Central memory CD8-positive, alpha-beta T cell (primary cell): ENCODE results near the gene GIN1.
"Not testable (repeated sequence)": the region's sequence is repeated elsewhere in the genome, so short reads cannot be mapped to it uniquely, and the experiment has no call there.

Source experiments
- ATAC-seq: fragments of 150-1000 bp; cut with Tn5 transposase; replicated peaks from 2 replicates; pipeline ENCODE4 v1.10.0; 2022; ENCODE audit warnings: mild to moderate bottlenecking, moderate FRiP score, moderate number of reproducible peaks; ENCODE audit not compliant: poor library complexity, severe bottlenecking; ENCODE audit errors: extremely low read depth
- DNase-seq, 2 donors: peaks; one replicate each; pipeline ENCODE4 v3.0.0; 2021; ENCODE audit warnings: low spot score in 2 of 2
- H3K27ac Mint-ChIP-seq: one replicate; pipeline ENCODE4 v1.8.0; 2022; ENCODE audit warnings: low read depth, mild to moderate bottlenecking, moderate library complexity, mixed read lengths
- H3K27me3 Mint-ChIP-seq: one replicate; pipeline ENCODE4 v1.8.0; 2022; ENCODE audit warnings: mixed read lengths
- H3K36me3 Mint-ChIP-seq: one replicate; pipeline ENCODE4 v1.8.0; 2022; ENCODE audit warnings: mild to moderate bottlenecking, moderate library complexity, mixed read lengths; ENCODE audit not compliant: insufficient read depth
- H3K4me1 Mint-ChIP-seq: one replicate; pipeline ENCODE4 v1.8.0; 2022; ENCODE audit warnings: mixed read lengths
- H3K4me3 Mint-ChIP-seq: one replicate; pipeline ENCODE4 v1.8.0; 2022; ENCODE audit warnings: mild to moderate bottlenecking, moderate library complexity, mixed read lengths
- H3K9me3 Mint-ChIP-seq: one replicate; pipeline ENCODE4 v1.8.0; 2022; ENCODE audit warnings: mixed read lengths

The GIN1 gene

DNA sequence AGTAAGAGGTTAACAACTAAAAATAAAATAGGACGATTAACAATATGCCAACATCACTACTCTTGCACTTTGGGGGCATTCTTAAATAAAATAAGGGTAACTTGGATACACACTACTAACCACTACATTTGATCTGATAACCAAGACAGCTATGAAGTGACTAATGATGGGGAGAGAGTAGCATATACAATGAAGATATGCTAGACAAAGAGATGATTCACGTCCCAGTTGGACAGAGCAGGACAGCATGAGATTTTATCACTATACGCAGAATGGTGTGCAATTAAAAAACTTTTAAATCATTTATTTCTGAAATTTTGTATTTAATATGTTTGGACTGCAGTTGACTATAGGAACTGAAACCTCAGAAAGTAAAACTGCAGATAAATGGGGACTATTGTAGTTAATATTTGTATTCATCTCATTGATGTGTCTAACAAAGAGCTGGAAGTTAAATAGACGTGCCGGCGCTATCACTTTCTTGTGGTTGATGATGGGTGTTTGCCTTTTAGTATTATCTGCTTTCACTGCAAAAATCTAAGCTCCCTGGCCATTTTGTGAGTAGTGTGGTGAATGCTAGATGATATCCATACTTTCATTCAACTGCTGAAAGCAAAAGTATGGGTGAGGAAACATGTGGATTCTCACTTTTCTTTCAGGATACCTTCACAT, 18.7 kb downstream of the GIN1 start:
- Mint-ChIP-seq H3K27ac (no peak overlapping the region), H3K4me3 (no peak overlapping the region), H3K4me1 (peaks cover 5% of the 10 kb centered on the region), H3K36me3 (peaks cover 5% of the 10 kb centered on the region), H3K27me3 (no peaks in the 10 kb centered on the region), H3K9me3 (no peaks in the 10 kb centered on the region)
- no peak for DNase-seq
- no peak for ATAC-seq

DNA sequence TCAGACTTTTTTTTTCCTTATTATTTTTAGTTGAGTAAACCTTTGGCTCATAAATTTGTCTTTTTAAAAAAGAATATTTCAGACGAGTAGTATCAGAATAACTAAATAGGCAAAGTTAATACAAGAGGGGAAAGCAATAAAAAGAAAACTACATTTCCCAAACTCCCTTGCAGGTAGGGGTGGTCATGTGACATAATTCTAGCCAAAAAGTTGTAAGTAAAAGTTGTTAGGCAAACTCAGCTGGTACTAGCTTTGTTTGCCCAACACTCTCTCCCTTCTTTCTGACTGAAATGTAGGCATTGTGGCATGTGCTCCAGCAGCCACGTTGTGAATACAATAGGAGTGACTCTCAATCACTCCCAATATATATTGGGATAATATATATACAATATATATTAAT, 20.9 kb downstream of the GIN1 start:
- H3K27me3 Mint-ChIP-seq: no peaks in the 10 kb centered on the region
- DNase-seq (no peak), ATAC-seq (no peak)
- no peak overlapping the region for H3K4me3 Mint-ChIP-seq
- H3K4me1 Mint-ChIP-seq: peaks cover 5% of the 10 kb centered on the region
- H3K27ac Mint-ChIP-seq: no peak overlapping the region
- peaks cover 6% of the 10 kb centered on the region for H3K36me3 Mint-ChIP-seq
- no peaks in the 10 kb centered on the region for H3K9me3 Mint-ChIP-seq

DNA sequence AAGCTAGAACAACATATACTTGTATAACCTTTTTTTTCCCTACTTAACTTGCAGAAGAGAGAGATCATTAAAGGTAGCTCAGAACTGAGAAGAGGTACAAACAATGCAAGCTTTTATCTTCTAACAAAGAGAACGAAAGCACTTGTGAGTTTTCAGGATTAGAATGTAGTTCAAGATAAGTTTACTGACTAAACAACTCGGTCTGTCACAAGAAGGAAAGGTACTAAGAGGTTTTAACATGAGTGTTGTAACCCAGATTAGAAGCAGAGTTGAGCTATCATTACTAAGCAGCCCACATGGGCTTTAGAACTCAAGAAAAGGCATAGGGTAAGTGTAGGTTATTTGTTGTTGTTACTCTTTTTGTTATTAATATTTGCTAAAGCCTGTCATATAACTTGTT, 25.2 kb downstream of the GIN1 start:
- no peaks in the 10 kb centered on the region for H3K4me1 Mint-ChIP-seq
- no peaks in the 10 kb centered on the region for H3K9me3 Mint-ChIP-seq
- no peak overlapping the region for H3K27ac Mint-ChIP-seq
- H3K27me3 Mint-ChIP-seq: no peaks in the 10 kb centered on the region
- peaks cover 8% of the 10 kb centered on the region for H3K36me3 Mint-ChIP-seq
- DNase-seq: no peak
- H3K4me3 Mint-ChIP-seq: no peak overlapping the region
- no peak for ATAC-seq

DNA sequence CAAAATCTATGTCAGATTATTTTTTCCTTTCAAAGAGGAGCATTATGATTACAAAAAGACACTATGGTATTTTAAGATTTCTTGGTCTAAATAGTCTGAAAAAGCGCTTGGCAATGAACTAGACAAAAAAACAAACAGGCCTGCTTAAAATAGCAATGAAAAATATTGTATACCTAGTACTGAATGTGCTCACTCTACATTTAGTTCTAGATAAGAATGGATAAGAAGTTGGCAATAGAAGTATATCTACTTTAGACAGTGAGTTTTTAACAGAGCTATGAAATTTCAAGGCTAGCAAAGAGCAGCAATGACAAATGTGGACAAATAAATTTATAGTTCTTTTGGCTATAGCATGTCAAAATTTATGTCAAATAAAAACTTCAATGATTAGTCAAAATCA, 26.2 kb downstream of the GIN1 start:
- Mint-ChIP-seq H3K9me3 (no peaks in the 10 kb centered on the region), H3K4me3 (no peak overlapping the region), H3K27me3 (no peaks in the 10 kb centered on the region), H3K4me1 (no peaks in the 10 kb centered on the region), H3K27ac (no peak overlapping the region), H3K36me3 (peaks cover 8% of the 10 kb centered on the region)
- no peak for ATAC-seq
- no peak for DNase-seq

DNA sequence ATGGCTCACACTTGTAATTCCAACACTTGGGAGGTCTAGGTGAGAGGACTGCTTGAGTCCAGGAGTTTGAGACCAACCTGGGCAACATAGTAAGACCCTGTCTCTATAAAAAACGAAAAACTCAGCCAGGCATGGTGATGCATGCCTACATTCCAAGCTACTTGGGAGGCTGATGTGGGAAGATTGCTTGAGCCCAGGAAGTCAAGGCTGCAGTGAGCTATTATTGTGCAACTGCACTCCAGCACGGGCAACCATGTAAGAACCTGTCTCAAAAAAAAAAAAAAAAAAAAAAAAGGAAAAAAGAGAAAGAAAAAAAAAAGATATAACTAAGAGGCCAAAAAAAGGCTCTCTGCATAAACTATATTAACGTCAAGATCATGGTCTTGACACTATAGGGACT, 27.3 kb downstream of the GIN1 start:
- DNase-seq (no peak), ATAC-seq (no peak)
- Mint-ChIP-seq H3K27me3 (no peaks in the 10 kb centered on the region), H3K4me1 (no peaks in the 10 kb centered on the region), H3K4me3 (no peak overlapping the region), H3K36me3 (peaks cover 8% of the 10 kb centered on the region), H3K27ac (no peak overlapping the region), H3K9me3 (no peaks in the 10 kb centered on the region)

DNA sequence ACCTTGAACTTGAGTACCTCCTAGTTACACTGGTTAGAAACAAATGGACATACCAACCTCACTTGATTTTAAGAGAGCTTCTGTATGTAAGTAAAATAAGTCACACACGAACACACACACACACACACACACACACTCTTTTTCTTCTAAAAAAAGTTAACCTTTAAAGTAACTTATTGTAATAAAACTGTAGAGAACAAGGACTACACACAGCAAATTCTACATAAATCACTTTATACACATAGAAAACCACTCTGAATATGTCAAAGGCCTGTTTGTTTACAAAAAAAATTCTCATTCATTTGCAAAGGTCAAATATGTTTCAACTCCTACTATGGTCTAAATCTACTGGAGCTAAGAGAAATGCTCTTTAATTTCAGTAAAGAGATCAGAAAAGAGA, 29.1 kb downstream of the GIN1 start:
- no peaks in the 10 kb centered on the region for H3K9me3 Mint-ChIP-seq
- no peak overlapping the region for H3K4me3 Mint-ChIP-seq

DNA sequence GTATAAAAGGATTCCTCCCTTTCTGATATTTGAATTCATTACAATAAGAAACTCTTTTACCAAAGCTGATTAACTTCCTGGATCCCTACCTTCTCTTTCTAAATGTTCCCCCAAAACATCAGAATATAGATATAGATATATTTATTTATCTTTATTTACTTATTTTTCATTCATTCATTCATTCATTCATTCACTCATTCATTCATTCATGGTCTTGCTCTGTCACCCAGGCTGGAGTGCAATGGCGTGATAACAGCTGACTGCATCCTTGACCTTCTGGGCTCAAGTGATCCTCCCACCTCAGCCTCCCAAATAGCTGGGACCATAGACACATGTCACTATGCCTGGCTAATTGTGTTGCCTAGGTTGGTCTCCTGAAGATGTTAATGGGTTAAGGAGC, 30.7 kb downstream of the GIN1 start:
- Mint-ChIP-seq H3K4me1 (no peaks in the 10 kb centered on the region), H3K9me3 (no peaks in the 10 kb centered on the region), H3K27ac (no peak overlapping the region), H3K27me3 (no peaks in the 10 kb centered on the region), H3K36me3 (peaks cover 10% of the 10 kb centered on the region), H3K4me3 (no peak overlapping the region)
- DNase-seq (no peak), ATAC-seq (no peak)

More for the DNA sequence above, 29.1 kb downstream of the GIN1 start:
- DNase-seq (no peak), ATAC-seq (no peak)
- Mint-ChIP-seq H3K27ac (no peak overlapping the region), H3K4me1 (no peaks in the 10 kb centered on the region), H3K36me3 (peaks cover 13% of the 10 kb centered on the region), H3K27me3 (no peaks in the 10 kb centered on the region)

DNA sequence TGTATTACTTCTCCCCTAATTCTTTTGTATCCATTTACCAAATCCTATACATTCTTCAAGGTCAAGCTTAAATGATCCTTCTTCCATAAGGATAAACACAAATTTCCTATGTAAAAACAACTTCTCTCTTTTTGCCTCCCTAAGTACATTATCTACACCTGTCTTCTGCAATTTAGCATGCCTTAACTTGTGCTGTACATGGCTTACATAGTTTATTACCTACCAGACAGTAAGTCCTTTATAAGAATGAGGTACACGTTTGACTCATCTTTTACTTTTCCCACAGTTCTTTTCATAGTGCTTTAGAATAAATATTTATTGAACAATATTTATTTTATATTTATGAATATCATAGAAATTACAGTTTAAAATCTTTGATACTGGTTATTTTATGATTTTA, 33.4 kb downstream of the GIN1 start:
- H3K9me3 Mint-ChIP-seq: peaks cover 24% of the 10 kb centered on the region
- H3K36me3 Mint-ChIP-seq: peaks cover 6% of the 10 kb centered on the region
- H3K4me3 Mint-ChIP-seq: no peak overlapping the region
- H3K4me1 Mint-ChIP-seq: no peaks in the 10 kb centered on the region
- no peak for DNase-seq
- no peak overlapping the region for H3K27ac Mint-ChIP-seq
- no peaks in the 10 kb centered on the region for H3K27me3 Mint-ChIP-seq
- no peak for ATAC-seq

DNA sequence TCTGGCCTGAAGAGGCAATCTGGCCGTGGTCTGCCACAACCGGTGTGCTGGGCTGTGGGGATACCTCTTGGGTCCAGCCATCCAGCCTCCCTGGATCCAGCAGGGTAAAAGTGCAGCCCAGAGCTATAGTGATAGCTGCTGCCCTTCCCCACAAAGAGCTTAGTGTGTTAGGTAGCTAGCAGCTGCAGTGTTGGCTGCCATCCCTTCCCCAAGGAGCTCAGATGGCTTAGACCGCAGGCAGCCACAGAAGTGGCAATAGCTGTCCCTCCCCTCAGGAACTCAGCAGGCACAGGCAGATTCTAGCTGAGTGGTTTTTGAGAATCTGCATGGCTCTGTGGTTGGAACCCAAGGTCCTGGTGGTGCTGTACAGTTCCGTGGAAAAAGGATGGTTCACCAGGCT, 40.1 kb downstream of the GIN1 start:
- no peak for DNase-seq
- H3K27me3 Mint-ChIP-seq: no peaks in the 10 kb centered on the region
- H3K27ac Mint-ChIP-seq: no peak overlapping the region

DNA sequence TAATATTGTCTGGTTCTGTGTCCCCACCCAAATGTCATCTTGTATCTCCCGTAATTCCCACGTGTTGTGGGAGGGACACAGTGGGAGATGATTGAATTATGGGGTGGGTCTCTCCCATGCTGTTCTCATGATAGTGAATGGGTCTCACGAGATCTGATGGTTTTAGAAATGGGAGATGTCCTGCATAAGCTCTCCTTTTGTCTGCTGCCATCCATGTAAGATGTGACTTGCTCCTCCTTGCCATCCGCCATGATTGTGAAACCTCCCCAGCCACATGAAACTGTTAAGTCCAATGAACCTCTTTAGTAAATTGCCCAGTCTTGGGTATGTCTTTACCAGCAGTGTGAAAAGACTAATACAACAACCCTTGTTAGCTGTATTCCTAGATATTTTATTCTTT, 44.5 kb downstream of the GIN1 start:
- H3K4me1 Mint-ChIP-seq: no peaks in the 10 kb centered on the region
- H3K27me3 Mint-ChIP-seq: no peaks in the 10 kb centered on the region
- H3K9me3 Mint-ChIP-seq: peaks cover 38% of the 10 kb centered on the region
- DNase-seq (no peak), ATAC-seq (no peak)
- H3K36me3 Mint-ChIP-seq: peaks cover 3% of the 10 kb centered on the region
- no peak overlapping the region for H3K4me3 Mint-ChIP-seq
- no peak overlapping the region for H3K27ac Mint-ChIP-seq

More for the DNA sequence above, 40.1 kb downstream of the GIN1 start:
- ATAC-seq: no peak
- H3K36me3 Mint-ChIP-seq: no peaks in the 10 kb centered on the region
- H3K4me3 Mint-ChIP-seq: no peak overlapping the region
- H3K4me1 Mint-ChIP-seq: no peaks in the 10 kb centered on the region
- peaks cover 56% of the 10 kb centered on the region for H3K9me3 Mint-ChIP-seq

DNA sequence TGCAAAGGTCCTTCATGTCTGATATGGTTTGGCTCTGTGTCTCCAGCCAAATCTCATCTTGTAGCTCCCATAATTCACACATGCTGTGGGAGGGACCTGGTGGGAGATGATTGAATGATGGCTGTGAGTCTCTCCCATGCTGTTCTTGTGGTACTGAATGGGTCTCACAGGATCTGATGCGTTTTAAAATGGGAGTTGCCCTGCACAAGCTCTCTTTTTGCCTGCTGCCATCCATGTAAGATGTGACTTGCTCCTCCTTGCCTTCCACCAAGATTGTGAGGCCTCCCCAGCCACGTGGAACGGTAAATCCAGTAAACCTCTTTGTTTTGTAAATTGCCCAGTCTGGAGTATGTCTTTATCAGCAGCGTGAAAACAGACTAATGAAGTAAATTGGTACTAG, 46.4 kb downstream of the GIN1 start:
- not testable (repeated sequence) for H3K4me3 Mint-ChIP-seq, H3K36me3 Mint-ChIP-seq, H3K27ac Mint-ChIP-seq, ATAC-seq, H3K4me1 Mint-ChIP-seq, DNase-seq, H3K27me3 Mint-ChIP-seq
- H3K9me3 Mint-ChIP-seq: peaks cover 33% of the 10 kb centered on the region

DNA sequence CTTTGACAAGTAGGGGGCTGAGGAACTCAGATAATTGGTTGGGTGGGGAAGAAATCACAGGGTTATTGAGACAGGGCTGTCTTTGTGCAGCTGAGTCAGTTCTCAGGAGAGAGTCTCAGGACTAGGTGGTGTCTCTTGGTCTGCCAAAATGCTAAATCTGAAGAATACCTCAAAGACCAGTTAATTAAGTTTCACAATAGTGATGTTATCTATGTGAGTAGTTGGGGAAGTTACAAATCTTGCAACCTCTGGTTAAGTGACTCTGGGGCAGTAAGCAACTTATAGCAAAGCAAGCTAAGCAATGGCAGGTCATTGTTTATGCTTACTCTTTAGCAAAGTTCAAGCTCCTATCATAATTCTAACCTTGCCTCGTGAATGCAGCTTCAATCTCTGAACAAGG, 53.6 kb downstream of the GIN1 start:
- Mint-ChIP-seq H3K27ac (no peak overlapping the region), H3K27me3 (no peaks in the 10 kb centered on the region), H3K4me1 (no peaks in the 10 kb centered on the region), H3K9me3 (no peaks in the 10 kb centered on the region), H3K4me3 (no peak overlapping the region), H3K36me3 (peaks cover 2% of the 10 kb centered on the region)
- DNase-seq (no peak), ATAC-seq (no peak)

DNA sequence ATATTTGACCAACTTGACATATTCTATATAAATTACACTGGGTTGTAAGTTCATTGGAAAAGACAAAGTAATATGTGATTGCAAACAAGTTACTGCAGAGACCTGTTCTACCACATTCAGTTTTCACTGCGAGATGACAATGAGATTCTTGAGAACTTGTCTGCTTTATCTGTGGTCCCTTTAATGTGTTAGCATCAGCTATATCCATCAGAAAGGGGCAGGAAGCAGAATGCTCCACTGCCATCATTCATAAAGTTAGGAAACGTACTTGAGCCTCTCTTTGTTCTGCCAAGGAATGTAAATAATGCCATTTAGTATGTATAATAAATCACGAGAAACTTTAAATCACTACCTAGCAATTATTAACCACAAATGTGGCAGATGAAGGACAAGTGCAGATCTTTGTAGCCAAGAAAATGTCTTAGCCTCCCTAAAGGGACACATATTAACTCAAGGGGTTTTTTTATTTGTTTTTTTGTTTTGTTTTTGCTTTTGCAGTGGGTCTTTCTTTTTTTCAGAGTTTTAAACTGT, 59.4 kb downstream of the GIN1 start:
- H3K9me3 Mint-ChIP-seq: no peaks in the 10 kb centered on the region
- no peak for ATAC-seq
- H3K36me3 Mint-ChIP-seq: peaks cover 6% of the 10 kb centered on the region
- H3K4me1 Mint-ChIP-seq: no peaks in the 10 kb centered on the region
- H3K27ac Mint-ChIP-seq: no peak overlapping the region
- no peak overlapping the region for H3K4me3 Mint-ChIP-seq
- DNase-seq: no peak
- no peaks in the 10 kb centered on the region for H3K27me3 Mint-ChIP-seq
